IPS-NIHi11 (cell line): ENCODE measurements around the gene WTAP.
"Not testable (repeated sequence)": the region's sequence is repeated elsewhere in the genome, so short reads cannot be mapped to it uniquely, and the experiment has no call there.

Experiments used
- DNase-seq: peaks from one replicate; pipeline ENCODE4 v3.0.0; 2012; ENCODE audit warnings: mixed read lengths, low spot score

WTAP gene

GRCh38 chr6:159729598-159730331 is 2.5 kb downstream of the WTAP start:
- DNase-seq, result no peak

GRCh38 chr6:159730332-159730676 is 3.0 kb downstream of the WTAP start:
- DNase-seq, result no peak

- DNase-seq, result not testable (repeated sequence)
These were observed 5.2 kb downstream of the WTAP start for GRCh38 chr6:159732550-159732949.

- not testable (repeated sequence) for DNase-seq
These were observed 6.1 kb downstream of the WTAP start for GRCh38 chr6:159733395-159733794.

GRCh38 chr6:159736908-159737307 is 9.6 kb downstream of the WTAP start:
- no peak for DNase-seq

GRCh38 chr6:159739341-159739740 is 12.0 kb downstream of the WTAP start:
- DNase-seq, result no peak

GRCh38 chr6:159742165-159742564 is 14.9 kb downstream of the WTAP start:
- no peak for DNase-seq

GRCh38 chr6:159745081-159745480 is 17.8 kb downstream of the WTAP start:
- DNase-seq, result no peak

GRCh38 chr6:159746759-159747158 is 19.5 kb downstream of the WTAP start:
- DNase-seq, result no peak

GRCh38 chr6:159748127-159748526 is 20.8 kb downstream of the WTAP start:
- DNase-seq, result not testable (repeated sequence)

- DNase-seq, result no peak
These were observed 24.1 kb downstream of the WTAP start for GRCh38 chr6:159751448-159751847.

GRCh38 chr6:159753081-159753872 is 26.0 kb downstream of the WTAP start:
- no peak for DNase-seq

- DNase-seq, result no peak
These were observed 27.1 kb downstream of the WTAP start for GRCh38 chr6:159754401-159754800.

GRCh38 chr6:159754959-159755914 is 27.9 kb downstream of the WTAP start:
- no peak for DNase-seq

- no peak for DNase-seq
These were observed 29.2 kb downstream of the WTAP start for GRCh38 chr6:159756508-159756907.

- DNase-seq, result peak; percentile 14
These were observed 31.0 kb downstream of the WTAP start for GRCh38 chr6:159758031-159759001.

- no peak for DNase-seq
These were observed 32.3 kb downstream of the WTAP start for GRCh38 chr6:159759645-159760044.

GRCh38 chr6:159760602-159761057 is 33.3 kb downstream of the WTAP start:
- DNase-seq, result peak; percentile 35

GRCh38 chr6:159761129-159761872 is 34.0 kb downstream of the WTAP start:
- peak; percentile 8 for DNase-seq
